ENCODE results near the gene CD63. TPM values are rescaled to one million over a fixed set of nuclear protein-coding genes. Genes with fewer than 3 reads are reported as not detected.

CD63 gene
- polyA plus RNA-seq, 1 experiment = 1,955 TPM

- no peak for TF ChIP-seq CTCF (IDR thresholded peaks at IDR 0.05; ENCODE audit: low read depth, low read length)
- ChIA-PET CTCF (interaction anchor here (0.7 to 1.4 kb wide), 2 partner anchors 17 to 171 kb away, joined by 3 to 12 read pairs; no protein-coding TSS in a partner anchor), POLR2A (interaction anchor here (0.7 to 1.2 kb wide), 2 partner anchors 12 to 21 kb away, joined by 4 to 9 read pairs; no protein-coding TSS in a partner anchor)
- Histone ChIP-seq H3K27ac (ENCODE audit: low read depth, low read length) (no peak overlapping the region), H3K4me3 (ENCODE audit: low read depth, low read length) (no peak overlapping the region), H3K27me3 (ENCODE audit: control insufficient read depth, insufficient read depth, low read length) (no peaks in the 10 kb centered on the region), H3K9me3 (ENCODE audit: control insufficient read depth, insufficient read depth, low read length) (0 out of 2 replicates have a peak, but pooled peaks cover 5% of the 10 kb centered on the region)
- DNase-seq (ENCODE audit: low read depth, low spot score) = no peak
Observed at GRCh38 chr12:55755246-55755645, 26.4 kb upstream of the CD63 start.

- no peak for TF ChIP-seq CTCF (IDR thresholded peaks at IDR 0.05; ENCODE audit: low read depth, low read length)
- Histone ChIP-seq H3K27ac (ENCODE audit: low read depth, low read length) (no peak overlapping the region), H3K4me3 (ENCODE audit: low read depth, low read length) (no peak overlapping the region), H3K27me3 (ENCODE audit: control insufficient read depth, insufficient read depth, low read length) (no peaks in the 10 kb centered on the region), H3K9me3 (ENCODE audit: control insufficient read depth, insufficient read depth, low read length) (no peaks in the 10 kb centered on the region; the same call in 1 of the 2 replicates)
- CTCF ChIA-PET = interaction anchor here (1.5 to 3.9 kb wide), 4 partner anchors 10 to 192 kb away, joined by 4 to 32 read pairs (median 8); no protein-coding TSS in a partner anchor
- no peak for DNase-seq (ENCODE audit: low read depth, low spot score)
- POLR2A ChIA-PET = interaction anchor here (0.7 kb wide), 1 partner anchor 9 kb away, joined by 4 read pairs; no protein-coding TSS in a partner anchor
Observed at GRCh38 chr12:55748230-55748993, 19.6 kb upstream of the CD63 start.

- Histone ChIP-seq H3K9me3 (ENCODE audit: control insufficient read depth, insufficient read depth, low read length) (no peaks in the 10 kb centered on the region; the same call in 1 of the 2 replicates), H3K27me3 (ENCODE audit: control insufficient read depth, insufficient read depth, low read length) (no peaks in the 10 kb centered on the region), H3K4me3 (ENCODE audit: low read depth, low read length) (no peak overlapping the region), H3K27ac (ENCODE audit: low read depth, low read length) (no peak overlapping the region)
- TF ChIP-seq CTCF (IDR thresholded peaks at IDR 0.05; ENCODE audit: low read depth, low read length) = no peak
- POLR2A ChIA-PET = interaction anchor here (0.6 kb wide), 1 partner anchor 102 kb away, joined by 9 read pairs; no protein-coding TSS in a partner anchor
- CTCF ChIA-PET = interaction anchor here (0.6 to 3.9 kb wide), 6 partner anchors 8 to 250 kb away, joined by 3 to 32 read pairs (median 7); no protein-coding TSS in a partner anchor
- no peak for DNase-seq (ENCODE audit: low read depth, low spot score)
Observed at GRCh38 chr12:55746913-55747231, 18.1 kb upstream of the CD63 start.

- POLR2A ChIA-PET = interaction anchor here (0.6 kb wide), 1 partner anchor 103 kb away, joined by 9 read pairs; no protein-coding TSS in a partner anchor
- no peak for DNase-seq (ENCODE audit: low read depth, low spot score)
- Histone ChIP-seq H3K9me3 (ENCODE audit: control insufficient read depth, insufficient read depth, low read length) (no peaks in the 10 kb centered on the region; the same call in 1 of the 2 replicates), H3K27ac (ENCODE audit: low read depth, low read length) (no peak overlapping the region), H3K27me3 (ENCODE audit: control insufficient read depth, insufficient read depth, low read length) (no peaks in the 10 kb centered on the region), H3K4me3 (ENCODE audit: low read depth, low read length) (0 out of 2 replicates have a peak overlapping the region, but pooled peaks have one; percentile 22)
- CTCF ChIA-PET = interaction anchor here (2.2 to 3.9 kb wide), 2 partner anchors 8 to 194 kb away, joined by 9 to 32 read pairs; no protein-coding TSS in a partner anchor
- no peak for TF ChIP-seq CTCF (IDR thresholded peaks at IDR 0.05; ENCODE audit: low read depth, low read length)
Observed at GRCh38 chr12:55746174-55746912, 17.5 kb upstream of the CD63 start.

Data from AG04450 (cell line).